ENCODE measurements around the gene C2orf68. TPM values are rescaled to one million over a fixed set of nuclear protein-coding genes. Genes with fewer than 3 reads are reported as not detected.

C2orf68 gene
- total RNA-seq, 4 donors from 2014 or later = 12.3 to 21.0 (median 19.8) TPM

DNA sequence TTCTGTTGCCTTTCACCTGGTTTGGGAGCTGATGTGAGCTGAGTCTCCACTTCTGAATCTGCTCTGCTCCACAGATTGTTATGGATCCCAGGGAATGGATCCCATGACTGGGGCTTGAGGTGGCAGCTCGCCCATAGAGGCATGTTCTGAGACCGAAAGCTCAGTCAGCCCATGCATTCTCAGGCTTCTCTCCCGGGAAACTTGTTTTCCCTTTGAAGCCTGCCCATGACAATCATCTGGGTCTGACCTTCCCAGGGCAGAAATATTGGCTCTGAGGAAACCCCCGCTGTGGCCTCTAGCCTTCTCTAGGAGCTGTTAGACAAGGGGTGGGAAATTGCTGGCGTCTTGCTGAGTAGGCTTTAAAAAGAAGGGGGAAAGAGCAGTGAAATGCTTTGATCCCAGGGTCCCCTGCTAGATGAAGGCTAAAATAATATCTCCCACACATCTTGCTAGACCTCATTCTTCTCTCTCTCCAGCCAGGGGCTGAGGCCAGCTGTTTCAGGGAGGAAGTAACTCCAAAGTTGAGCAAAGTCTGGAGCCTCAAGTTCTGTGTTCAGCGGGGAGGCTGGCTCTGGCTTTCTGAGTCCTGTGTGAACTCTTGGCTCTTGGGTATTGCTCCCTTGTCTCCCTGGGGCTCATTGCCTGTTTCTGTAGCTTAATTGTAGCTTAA, 32.5 kb downstream of the C2orf68 start:
- peaks cover 0 to 56% (median 24%) of the 10 kb centered on the region in 3 donors for H3K4me1 ChIP-seq
- H3K27me3 ChIP-seq = no peaks in the 10 kb centered on the region
- WGBS, 2 donors (ENCODE audit: low coverage in 1 of 2) = 47 to 55% methylated on average over 4 of the region's 6 CpGs
- TF ChIP-seq EP300 (IDR thresholded peaks at IDR 0.05) = no peak
- H3K4me3 ChIP-seq = peak overlapping the region in 1 of 2 donors; percentile 38
- no peak for ATAC-seq
- H3K27ac ChIP-seq = peak overlapping the region in 3 of 4 donors; percentile 63 to 73 (median 67)
- H3K9me3 ChIP-seq = no peaks in the 10 kb centered on the region
- no peaks in the 10 kb centered on the region for H3K36me3 ChIP-seq

DNA sequence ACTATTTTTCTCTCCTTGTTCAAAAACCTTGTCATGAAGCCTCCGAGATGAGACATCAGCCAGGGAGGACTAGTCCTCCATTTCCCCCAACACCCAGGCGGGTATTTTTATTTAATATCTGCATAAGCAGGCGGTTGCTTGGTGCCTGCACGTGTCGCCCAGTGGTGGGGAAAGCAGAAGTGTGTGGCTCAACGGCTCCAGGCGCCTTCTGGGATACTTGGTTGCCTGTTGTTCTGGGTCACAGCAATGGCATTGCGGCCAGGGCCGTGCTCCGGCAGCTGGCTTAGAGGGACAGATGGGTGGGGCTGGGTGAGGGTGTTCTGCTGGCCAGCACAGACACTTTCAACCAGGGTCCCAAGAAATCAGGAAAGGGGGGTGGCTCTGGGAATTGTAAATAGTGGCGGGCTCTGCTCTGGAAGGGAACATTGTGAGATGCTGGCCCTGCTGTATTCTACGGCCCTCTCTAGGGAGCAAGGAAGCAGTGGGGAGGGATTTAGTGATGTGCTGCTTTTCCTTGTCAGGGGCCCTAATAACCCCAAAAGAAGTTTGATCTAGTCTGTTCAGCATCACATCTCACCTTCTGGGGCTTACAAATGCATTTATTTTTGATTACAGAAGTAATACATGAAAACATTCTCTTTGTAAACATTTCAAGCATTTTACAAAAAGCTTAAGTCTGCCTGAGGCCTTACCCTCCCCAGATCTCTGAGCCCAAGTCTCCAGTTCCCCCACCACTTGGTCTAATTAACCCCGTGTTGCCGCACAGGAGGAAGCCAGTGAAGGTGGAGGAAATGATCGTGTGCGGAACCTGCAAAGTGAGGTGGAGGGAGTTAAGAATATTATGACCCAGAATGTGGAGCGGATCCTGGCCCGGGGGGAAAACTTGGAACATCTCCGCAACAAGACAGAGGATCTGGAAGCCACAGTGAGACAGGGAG, 33.4 kb downstream of the C2orf68 start:
- Histone ChIP-seq H3K27me3 (no peaks in the 10 kb centered on the region), H3K27ac (peak overlapping the region in 3 of 4 donors; percentile 63 to 73 (median 67)), H3K36me3 (no peaks in the 10 kb centered on the region), H3K9me3 (no peaks in the 10 kb centered on the region), H3K4me3 (peak overlapping the region in 1 of 2 donors; percentile 38), H3K4me1 (peaks cover 0 to 48% (median 19%) of the 10 kb centered on the region in 3 donors)
- no peak for TF ChIP-seq EP300 (IDR thresholded peaks at IDR 0.05)
- peak; percentile 12 for TF ChIP-seq POLR2AphosphoS5 (IDR thresholded peaks at IDR 0.05)
- peak in 1 of 2 donors; percentile 11 for TF ChIP-seq POLR2A (IDR thresholded peaks at IDR 0.05)
- TF ChIP-seq, protein P1, sequence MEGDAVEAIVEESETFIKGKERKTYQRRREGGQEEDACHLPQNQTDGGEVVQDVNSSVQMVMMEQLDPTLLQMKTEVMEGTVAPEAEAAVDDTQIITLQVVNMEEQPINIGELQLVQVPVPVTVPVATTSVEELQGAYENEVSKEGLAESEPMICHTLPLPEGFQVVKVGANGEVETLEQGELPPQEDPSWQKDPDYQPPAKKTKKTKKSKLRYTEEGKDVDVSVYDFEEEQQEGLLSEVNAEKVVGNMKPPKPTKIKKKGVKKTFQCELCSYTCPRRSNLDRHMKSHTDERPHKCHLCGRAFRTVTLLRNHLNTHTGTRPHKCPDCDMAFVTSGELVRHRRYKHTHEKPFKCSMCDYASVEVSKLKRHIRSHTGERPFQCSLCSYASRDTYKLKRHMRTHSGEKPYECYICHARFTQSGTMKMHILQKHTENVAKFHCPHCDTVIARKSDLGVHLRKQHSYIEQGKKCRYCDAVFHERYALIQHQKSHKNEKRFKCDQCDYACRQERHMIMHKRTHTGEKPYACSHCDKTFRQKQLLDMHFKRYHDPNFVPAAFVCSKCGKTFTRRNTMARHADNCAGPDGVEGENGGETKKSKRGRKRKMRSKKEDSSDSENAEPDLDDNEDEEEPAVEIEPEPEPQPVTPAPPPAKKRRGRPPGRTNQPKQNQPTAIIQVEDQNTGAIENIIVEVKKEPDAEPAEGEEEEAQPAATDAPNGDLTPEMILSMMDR (IDR thresholded peaks at IDR 0.05) = no peak
- 51 to 56% methylated on average over 4 to 6 of the region's 19 CpGs for WGBS, 2 donors (ENCODE audit: low coverage in 1 of 2)
- peak; percentile 66 for ATAC-seq

DNA sequence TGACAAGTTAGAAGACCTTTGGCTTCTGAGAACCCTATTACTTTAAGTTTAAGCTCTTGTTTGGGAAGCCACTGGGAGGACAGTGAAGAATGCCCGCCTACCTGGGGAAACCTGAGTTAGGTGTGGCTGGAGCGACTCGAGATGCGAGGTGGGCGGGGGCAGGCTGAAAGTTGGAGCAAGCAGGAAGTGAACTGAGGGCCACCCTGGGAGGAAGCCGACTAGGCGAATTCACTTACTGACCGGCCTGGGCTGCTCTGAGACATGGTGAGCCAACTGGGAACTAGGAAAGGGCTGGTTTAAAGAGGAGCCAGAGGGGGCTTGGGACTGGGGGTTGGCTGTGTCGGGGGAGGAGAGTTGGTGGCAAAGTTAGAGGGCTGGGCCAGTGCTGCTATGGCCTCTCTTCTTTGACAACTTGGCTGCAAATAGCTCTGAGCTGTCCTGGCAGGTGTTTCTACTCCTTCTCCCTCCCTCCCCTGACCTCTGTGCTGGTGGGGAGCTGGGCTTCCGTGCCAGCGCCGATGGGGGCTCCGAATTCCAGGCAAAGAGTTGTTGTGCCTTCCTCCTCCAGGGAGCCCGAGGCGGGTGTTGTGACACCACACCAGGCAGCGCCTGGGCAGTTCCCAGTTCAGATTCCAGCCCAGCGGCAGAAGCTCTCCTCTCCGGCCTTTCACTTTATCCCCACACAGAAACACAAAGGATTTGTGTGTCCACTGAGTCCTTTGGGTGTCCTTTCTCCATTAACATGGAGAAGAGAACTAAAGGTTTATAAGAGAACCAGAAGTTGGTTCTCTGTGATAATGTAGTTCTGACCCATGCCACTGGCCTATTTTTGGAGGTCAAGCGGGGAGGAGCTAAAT, 34.3 kb downstream of the C2orf68 start, which contains the start of gene VAMP8:
Gene VAMP8 (plus strand): TSS at position 201 of the 857 bp plus-strand sequence. CDS start 61 bp downstream, at position 262.
- Histone ChIP-seq H3K4me1 (peaks cover 0 to 44% (median 18%) of the 10 kb centered on the region in 3 donors), H3K27me3 (no peaks in the 10 kb centered on the region), H3K9me3 (no peaks in the 10 kb centered on the region), H3K4me3 (peak within 1 kb of the TSS in 1 of 2 donors; percentile 38), H3K36me3 (no peaks in the 10 kb centered on the region), H3K27ac (peak within 1 kb of the TSS in 3 of 4 donors; percentile 63 to 73 (median 67))
- WGBS, 2 donors (ENCODE audit: low coverage in 1 of 2) = 46 to 59% methylated on average over 7 to 9 of the region's 19 CpGs
- peak; percentile 53 for ATAC-seq
- TF ChIP-seq POLR2AphosphoS5 (IDR thresholded peaks at IDR 0.05) = no peak
- TF ChIP-seq POLR2A (IDR thresholded peaks at IDR 0.05) = no peak
- TF ChIP-seq, protein P1 (IDR thresholded peaks at IDR 0.05) = no peak
- no peak for TF ChIP-seq EP300 (IDR thresholded peaks at IDR 0.05)

DNA sequence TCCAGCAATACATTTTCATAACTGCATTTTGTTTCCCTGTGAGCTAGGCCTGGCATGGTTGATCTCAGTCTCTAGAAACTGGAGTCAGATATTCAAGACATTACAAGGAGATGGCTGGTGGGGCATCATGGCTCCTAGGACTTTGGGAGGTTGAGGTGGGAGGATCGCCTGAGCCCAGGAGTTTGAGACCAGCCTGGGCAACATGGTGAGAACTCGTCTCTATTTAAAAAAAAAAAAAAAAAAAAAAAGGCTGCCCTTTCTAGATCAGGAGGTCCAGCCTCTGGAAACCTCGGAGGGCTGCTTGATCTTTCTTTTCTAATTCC, 34.8 kb downstream of the C2orf68 start:
- ATAC-seq = no peak
- H3K27ac ChIP-seq = peak overlapping the region in 2 of 4 donors; percentile 63 to 73

More for the DNA sequence above, 34.8 kb downstream of the C2orf68 start:
- 47 to 89% methylated on average over 2 of the region's 3 CpGs for WGBS, 2 donors (ENCODE audit: low coverage in 1 of 2)
- Histone ChIP-seq H3K4me1 (peaks cover 0 to 44% (median 18%) of the 10 kb centered on the region in 3 donors), H3K9me3 (no peaks in the 10 kb centered on the region), H3K4me3 (peak overlapping the region in 1 of 2 donors; percentile 38), H3K36me3 (no peaks in the 10 kb centered on the region), H3K27me3 (no peaks in the 10 kb centered on the region)
- TF ChIP-seq POLR2AphosphoS5 (IDR thresholded peaks at IDR 0.05) = no peak
- TF ChIP-seq, protein P1 (IDR thresholded peaks at IDR 0.05) = no peak
- TF ChIP-seq POLR2A (IDR thresholded peaks at IDR 0.05) = no peak
- no peak for TF ChIP-seq EP300 (IDR thresholded peaks at IDR 0.05)

Measured in gastroesophageal sphincter (tissue), 4 donors.